Activated effector memory CD4-positive, alpha-beta T cell treated with anti-CD3 and anti-CD28 coated beads, Interleukin-2, amount 50 U/mL, for 16 hours (primary cell): Measurements from ENCODE around the gene BCL2L12.

Experiments used
- DNase-seq: peaks from one replicate; pipeline ENCODE4 v3.0.0-alpha.2; 2020

Gene BCL2L12

GRCh38 chr19:49665036-49665350 is 740 bp upstream of the BCL2L12 start:
- DNase-seq, result no peak

GRCh38 chr19:49666120-49666444 is 349 bp downstream of the BCL2L12 start:
- no peak for DNase-seq

- no peak for DNase-seq
These were observed 1.7 kb downstream of the BCL2L12 start for GRCh38 chr19:49667473-49667872.

GRCh38 chr19:49669516-49669915 is 3.8 kb downstream of the BCL2L12 start:
- DNase-seq, result no peak

- DNase-seq, result peak; percentile 93
These were observed 6.6 kb downstream of the BCL2L12 start for GRCh38 chr19:49672131-49672919.

- peak; percentile 73 for DNase-seq
These were observed 10.5 kb downstream of the BCL2L12 start for GRCh38 chr19:49676136-49676783.

GRCh38 chr19:49676784-49677230 is 11.1 kb downstream of the BCL2L12 start:
- peak; percentile 99 for DNase-seq

GRCh38 chr19:49677231-49677900 is 11.6 kb downstream of the BCL2L12 start, which contains the start of gene PRMT1:
Gene PRMT1, plus strand, starts transcription at chr19:49677271. Its CDS starts 10 bp downstream, at chr19:49677281.
- DNase-seq, result peak; percentile 85

- peak; percentile 94 for DNase-seq
These were observed 12.4 kb downstream of the BCL2L12 start for GRCh38 chr19:49677901-49678674.

- no peak for DNase-seq
These were observed 13.4 kb downstream of the BCL2L12 start for GRCh38 chr19:49678985-49679770.

- DNase-seq, result no peak
These were observed 14.2 kb downstream of the BCL2L12 start for GRCh38 chr19:49679771-49680413.

GRCh38 chr19:49680421-49681351 is 15.0 kb downstream of the BCL2L12 start:
- peak; percentile 98 for DNase-seq

GRCh38 chr19:49681830-49682229 is 16.1 kb downstream of the BCL2L12 start:
- no peak for DNase-seq

GRCh38 chr19:49682274-49682673 is 16.5 kb downstream of the BCL2L12 start:
- DNase-seq, result no peak

- no peak for DNase-seq
These were observed 18.1 kb downstream of the BCL2L12 start for GRCh38 chr19:49683814-49684250.

- DNase-seq, result no peak
These were observed 18.7 kb downstream of the BCL2L12 start for GRCh38 chr19:49684251-49684982.

- no peak for DNase-seq
These were observed 19.3 kb downstream of the BCL2L12 start for GRCh38 chr19:49684983-49685553.

- no peak for DNase-seq
These were observed 20.2 kb downstream of the BCL2L12 start for GRCh38 chr19:49685845-49686332.

- DNase-seq, result no peak
These were observed 20.9 kb downstream of the BCL2L12 start for GRCh38 chr19:49686503-49687088.
